HEK293 (cell line): ENCODE data around the gene ITGB2.

Source experiments
- CTCF ChIA-PET: fragments of 350-600 bp; formaldehyde crosslinking; extraction: SDS; loops from one replicate; lab custom pipeline; 2021; ENCODE audit warnings: antibody characterized with exemption; lab: Yijun Ruan, JAX
- POLR2A ChIA-PET: fragments of 300-600 bp; formaldehyde crosslinking; extraction: SDS; loops from one replicate; lab custom pipeline; 2020; ENCODE audit warnings: antibody characterized with exemption, inconsistent platforms; lab: Yijun Ruan, JAX
- H3K27ac ChIP-seq: fragments of 200-500 bp; sonication (Bioruptor generic); 2 replicates; pipeline ENCODE4 v1.5.1; 2014; ENCODE audit warnings: low read depth, low read length, control low read depth, inconsistent platforms; ENCODE audit errors: extremely low read depth
- H3K36me3 ChIP-seq, 2 experiments: fragments of 200-500 bp in 1 of 2; sonication (Bioruptor generic) in 1 of 2; 1 replicate in 1 of 2; 2 replicates in 1 of 2; pipeline ENCODE4 v1.5.1; 2014 to 2017; ENCODE audit warnings: inconsistent platforms in 2 of 2, low read length in 2 of 2; ENCODE audit not compliant: control insufficient read depth in 2 of 2, insufficient read depth in 1 of 2
- H3K4me1 ChIP-seq: fragments of 200-500 bp; sonication (Bioruptor generic); 2 replicates; pipeline ENCODE4 v1.5.1; 2014; ENCODE audit warnings: mild to moderate bottlenecking, low read length, inconsistent platforms; ENCODE audit not compliant: control insufficient read depth, insufficient read depth
- H3K4me3 ChIP-seq: 2 replicates; pipeline ENCODE4 v1.5.1; 2011; ENCODE audit warnings: low read depth, mild to moderate bottlenecking, control low read depth, low read length, moderate library complexity
- H3K9me3 ChIP-seq: fragments of 200-500 bp; sonication (Bioruptor generic); 2 replicates; pipeline ENCODE4 v1.5.1; 2014; ENCODE audit warnings: low read depth, low read length, inconsistent platforms; ENCODE audit not compliant: control insufficient read depth, insufficient read depth
- BCL11B ChIP-seq: fragments of 450-650 bp; formaldehyde crosslinking; IDR thresholded peaks from 2 replicates; pipeline ENCODE4 v1.5.1; 2016; ENCODE audit warnings: low read depth, missing biosample characterization, missing genetic modification characterization
- EGR2 ChIP-seq: fragments of 450-650 bp; formaldehyde crosslinking; IDR thresholded peaks from 2 replicates; pipeline ENCODE4 v1.5.1; 2016; ENCODE audit warnings: low read depth, missing biosample characterization, missing genetic modification characterization
- GLI2 ChIP-seq: fragments of 450-650 bp; formaldehyde crosslinking; IDR thresholded peaks from 2 replicates; pipeline ENCODE4; 2017; ENCODE audit warnings: missing biosample characterization, missing genetic modification characterization, low read depth, borderline replicate concordance
- KLF1 ChIP-seq: fragments of 450-650 bp; formaldehyde crosslinking; IDR thresholded peaks from 2 replicates; pipeline ENCODE4 v1.5.1; 2016; ENCODE audit warnings: missing biosample characterization, missing genetic modification characterization
- KLF10 ChIP-seq: fragments of 450-650 bp; IDR thresholded peaks from 2 replicates; pipeline ENCODE4 v1.5.1; 2018; ENCODE audit warnings: missing biosample characterization, mild to moderate bottlenecking, missing genetic modification characterization
- ZFHX2 ChIP-seq: fragments of 450-650 bp; formaldehyde crosslinking; conservative IDR thresholded peaks from 2 replicates; pipeline ENCODE4 v1.5.1; 2016; ENCODE audit warnings: missing biosample characterization, missing genetic modification characterization
- ZNF155 ChIP-seq: fragments of 450-650 bp; formaldehyde crosslinking; IDR thresholded peaks from 2 replicates; pipeline ENCODE4 v1.5.1; 2016; ENCODE audit warnings: missing biosample characterization, missing genetic modification characterization
- ZNF16 ChIP-seq: fragments of 450-650 bp; formaldehyde crosslinking; IDR thresholded peaks from 2 replicates; pipeline ENCODE4 v1.5.1; 2016; ENCODE audit warnings: low read depth, missing biosample characterization, missing genetic modification characterization
- ZNF335 ChIP-seq: fragments of 450-650 bp; formaldehyde crosslinking; conservative IDR thresholded peaks from 2 replicates; pipeline ENCODE4 v1.5.1; 2016; ENCODE audit warnings: missing biosample characterization, missing genetic modification characterization
- ZNF670 ChIP-seq: fragments of 450-650 bp; formaldehyde crosslinking; IDR thresholded peaks from 2 replicates; pipeline ENCODE4 v1.5.1; 2016; ENCODE audit warnings: missing biosample characterization, missing genetic modification characterization, low read depth
- ZNF777 ChIP-seq: fragments of 450-650 bp; formaldehyde crosslinking; IDR thresholded peaks from 2 replicates; pipeline ENCODE4 v1.5.1; 2017; ENCODE audit warnings: missing biosample characterization, missing genetic modification characterization, borderline replicate concordance
- TF ChIP-seq, protein P1 (sequence below): fragments of 450-650 bp; formaldehyde crosslinking; IDR thresholded peaks from 2 replicates; pipeline ENCODE4 v1.5.1; 2016; ENCODE audit warnings: missing biosample characterization, missing genetic modification characterization
- TF ChIP-seq, protein P2 (sequence below): fragments of 450-650 bp; formaldehyde crosslinking; IDR thresholded peaks from 2 replicates; pipeline ENCODE4 v1.5.1; 2017; ENCODE audit warnings: missing biosample characterization, missing genetic modification characterization
- TF ChIP-seq, protein P3 (sequence below): fragments of 450-650 bp; formaldehyde crosslinking; IDR thresholded peaks from 2 replicates; pipeline ENCODE4 v1.5.1; 2016; ENCODE audit warnings: missing biosample characterization, missing genetic modification characterization
- TF ChIP-seq, protein P4 (sequence below): fragments of 450-650 bp; formaldehyde crosslinking; IDR thresholded peaks from 2 replicates; pipeline ENCODE4 v1.5.1; 2016; ENCODE audit warnings: missing biosample characterization, missing genetic modification characterization, low read depth

Gene ITGB2

DNA sequence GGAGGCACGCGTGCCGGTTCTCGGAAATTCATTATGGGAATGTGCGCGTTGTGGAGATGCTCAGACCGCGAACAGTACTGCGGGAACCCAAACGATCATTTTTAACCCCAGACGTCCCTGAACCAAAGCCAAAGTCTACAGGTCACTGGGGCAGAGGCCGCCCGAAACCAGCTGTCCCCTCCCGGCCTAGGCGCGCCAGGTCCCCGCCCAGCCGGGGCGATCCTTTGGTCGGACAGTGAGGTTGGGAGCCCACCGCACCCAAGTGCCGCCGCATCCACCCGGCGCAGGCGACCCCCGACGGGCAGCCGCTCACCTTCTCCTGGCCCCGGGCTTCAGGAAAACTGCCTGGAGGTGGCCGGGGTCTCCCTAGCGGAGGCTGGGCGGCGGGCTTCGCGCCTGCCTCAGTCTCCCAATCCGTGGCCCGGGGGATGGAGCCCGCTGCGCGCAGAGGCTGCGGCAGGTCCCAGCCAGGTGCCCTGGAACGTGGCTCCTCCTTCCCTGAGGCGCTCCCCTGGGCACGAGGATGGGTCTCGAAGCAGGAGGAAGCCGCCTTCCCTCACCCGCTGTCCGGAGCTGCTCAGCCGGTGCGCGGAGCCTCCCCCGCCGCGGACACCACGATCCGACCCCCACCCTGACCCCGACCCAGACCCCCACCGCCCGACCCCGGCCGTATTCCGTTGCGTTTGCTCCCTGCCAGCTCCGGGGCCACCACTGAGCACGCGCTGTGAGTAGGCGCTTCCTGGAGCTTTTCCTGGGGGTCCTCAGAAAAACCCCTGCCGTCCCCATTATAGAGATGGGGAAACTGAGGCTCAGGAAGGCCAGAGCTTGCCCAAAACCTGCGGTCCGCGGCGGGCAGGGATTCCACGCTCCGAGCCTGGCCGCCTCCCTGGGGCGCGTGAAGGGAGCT is 11.1 kb upstream of the ITGB2 start:
- POLR2A ChIA-PET, result interaction anchor here (0.7 to 1.1 kb wide), 3 partner anchors 15 to 130 kb away, joined by 4 to 8 read pairs (median 5); partner anchors contain the start of genes PTTG1IP and UBE2G2
- H3K9me3 ChIP-seq, result no peaks in the 10 kb centered on the region
- CTCF ChIA-PET, result interaction anchor here (0.6 to 3.1 kb wide), 12 partner anchors 35 to 421 kb away, joined by 3 to 21 read pairs (median 4); partner anchors contain the start of gene UBE2G2
- peak overlapping the region; percentile 19 for H3K4me3 ChIP-seq
- no peak overlapping the region; the same call in 1 of the 2 replicates for H3K27ac ChIP-seq
- H3K4me1 ChIP-seq, result 0 out of 2 replicates have a peak, but pooled peaks cover 5% of the 10 kb centered on the region
- peaks cover 0 to 17% of the 10 kb centered on the region in 2 experiments; a peak in 1 of 3 replicates for H3K36me3 ChIP-seq
- TF ChIP-seq ZNF670, result no peak
- TF ChIP-seq ZNF335 (tag by site-specific recombination), result peak; percentile 45; the same call in 1 of the 2 replicates
- no peak for TF ChIP-seq ZNF16 (tag by site-specific recombination)

DNA sequence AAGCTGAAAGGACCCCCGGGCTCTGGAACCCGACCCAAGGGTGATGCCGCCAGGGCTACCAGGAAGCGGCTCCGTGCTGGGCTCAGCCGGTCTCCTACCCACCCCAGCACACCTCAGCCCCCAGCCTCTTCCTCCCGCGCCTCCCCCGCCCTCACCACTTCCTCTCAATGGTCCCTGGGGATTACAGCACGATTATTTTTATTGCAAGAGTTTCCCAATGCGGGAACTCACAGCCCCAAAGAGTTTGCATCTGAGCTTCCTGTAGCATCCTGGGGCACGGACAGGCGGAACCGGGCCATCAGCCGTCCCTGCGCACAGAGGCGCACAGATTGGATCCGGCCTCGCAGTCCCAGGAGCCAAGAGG is 10.4 kb upstream of the ITGB2 start:
- POLR2A ChIA-PET, result interaction anchor here (1.0 kb wide), 1 partner anchor 57 kb away, joined by 3 read pairs; the partner anchor contains the start of gene PTTG1IP
- no peak overlapping the region for H3K4me3 ChIP-seq

DNA sequence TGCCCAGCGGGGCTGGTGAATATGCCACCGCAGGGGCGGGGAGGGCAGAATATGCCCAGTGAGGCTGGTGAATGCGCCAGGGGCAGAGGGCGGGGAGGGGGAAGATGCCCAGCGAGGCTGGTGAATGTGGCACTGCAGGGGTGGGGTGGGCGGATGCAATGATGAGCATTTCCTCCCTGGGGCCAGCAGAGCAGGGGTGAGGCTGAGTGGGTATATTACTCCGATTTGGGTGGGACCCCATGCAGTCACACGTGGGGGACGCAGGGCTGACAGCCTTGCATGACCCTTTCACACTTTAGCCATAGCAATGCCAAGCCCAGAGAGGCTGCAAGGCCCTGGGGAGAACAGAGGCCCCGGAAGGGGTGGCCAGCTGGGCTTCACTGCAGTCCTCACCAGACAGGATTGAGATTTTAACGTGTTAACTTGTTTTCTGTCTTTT is 9.9 kb upstream of the ITGB2 start:
- CTCF ChIA-PET, result interaction anchor here (1.1 to 2.6 kb wide), 2 partner anchors 130 to 198 kb away, joined by 3 to 21 read pairs; partner anchors contain the start of gene UBE2G2
- POLR2A ChIA-PET, result interaction anchor here (1.0 kb wide), 1 partner anchor 57 kb away, joined by 3 read pairs; the partner anchor contains the start of gene PTTG1IP
- 0 out of 2 replicates have a peak, but pooled peaks cover 5% of the 10 kb centered on the region for H3K4me1 ChIP-seq
- H3K27ac ChIP-seq, result no peak overlapping the region
- H3K4me3 ChIP-seq, result no peak overlapping the region
- H3K9me3 ChIP-seq, result no peaks in the 10 kb centered on the region
- TF ChIP-seq EGR2 (tag by site-specific recombination) (peak; percentile 39; the same call in 1 of the 2 replicates), GLI2 (no peak), ZNF777 (tag by site-specific recombination) (no peak), KLF1 (tag by site-specific recombination) (peak; percentile 41), ZNF670 (no peak), BCL11B (no peak), ZFHX2 (tag by site-specific recombination) (peak; percentile 40)
- TF ChIP-seq, protein P1, sequence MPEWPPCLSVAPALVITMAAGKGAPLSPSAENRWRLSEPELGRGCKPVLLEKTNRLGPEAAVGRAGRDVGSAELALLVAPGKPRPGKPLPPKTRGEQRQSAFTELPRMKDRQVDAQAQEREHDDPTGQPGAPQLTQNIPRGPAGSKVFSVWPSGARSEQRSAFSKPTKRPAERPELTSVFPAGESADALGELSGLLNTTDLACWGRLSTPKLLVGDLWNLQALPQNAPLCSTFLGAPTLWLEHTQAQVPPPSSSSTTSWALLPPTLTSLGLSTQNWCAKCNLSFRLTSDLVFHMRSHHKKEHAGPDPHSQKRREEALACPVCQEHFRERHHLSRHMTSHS (tag by site-specific recombination), result no peak
- TF ChIP-seq, protein P2, sequence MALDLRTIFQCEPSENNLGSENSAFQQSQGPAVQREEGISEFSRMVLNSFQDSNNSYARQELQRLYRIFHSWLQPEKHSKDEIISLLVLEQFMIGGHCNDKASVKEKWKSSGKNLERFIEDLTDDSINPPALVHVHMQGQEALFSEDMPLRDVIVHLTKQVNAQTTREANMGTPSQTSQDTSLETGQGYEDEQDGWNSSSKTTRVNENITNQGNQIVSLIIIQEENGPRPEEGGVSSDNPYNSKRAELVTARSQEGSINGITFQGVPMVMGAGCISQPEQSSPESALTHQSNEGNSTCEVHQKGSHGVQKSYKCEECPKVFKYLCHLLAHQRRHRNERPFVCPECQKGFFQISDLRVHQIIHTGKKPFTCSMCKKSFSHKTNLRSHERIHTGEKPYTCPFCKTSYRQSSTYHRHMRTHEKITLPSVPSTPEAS, result no peak
- TF ChIP-seq, all 188 proteins: peak for 3
- peaks cover 0 to 17% of the 10 kb centered on the region in 2 experiments; a peak in 1 of 3 replicates for H3K36me3 ChIP-seq

More for the DNA sequence above, 10.4 kb upstream of the ITGB2 start:
- Histone ChIP-seq H3K36me3 (peaks cover 0 to 17% of the 10 kb centered on the region in 2 experiments; a peak in 1 of 3 replicates), H3K9me3 (no peaks in the 10 kb centered on the region)
- TF ChIP-seq ZNF777 (tag by site-specific recombination) (no peak), EGR2 (tag by site-specific recombination) (peak; percentile 42; the same call in 1 of the 2 replicates), ZFHX2 (tag by site-specific recombination) (peak; percentile 32; the same call in 1 of the 2 replicates), KLF10 (no peak), ZNF155 (tag by site-specific recombination) (no peak)
- TF ChIP-seq, protein P3, sequence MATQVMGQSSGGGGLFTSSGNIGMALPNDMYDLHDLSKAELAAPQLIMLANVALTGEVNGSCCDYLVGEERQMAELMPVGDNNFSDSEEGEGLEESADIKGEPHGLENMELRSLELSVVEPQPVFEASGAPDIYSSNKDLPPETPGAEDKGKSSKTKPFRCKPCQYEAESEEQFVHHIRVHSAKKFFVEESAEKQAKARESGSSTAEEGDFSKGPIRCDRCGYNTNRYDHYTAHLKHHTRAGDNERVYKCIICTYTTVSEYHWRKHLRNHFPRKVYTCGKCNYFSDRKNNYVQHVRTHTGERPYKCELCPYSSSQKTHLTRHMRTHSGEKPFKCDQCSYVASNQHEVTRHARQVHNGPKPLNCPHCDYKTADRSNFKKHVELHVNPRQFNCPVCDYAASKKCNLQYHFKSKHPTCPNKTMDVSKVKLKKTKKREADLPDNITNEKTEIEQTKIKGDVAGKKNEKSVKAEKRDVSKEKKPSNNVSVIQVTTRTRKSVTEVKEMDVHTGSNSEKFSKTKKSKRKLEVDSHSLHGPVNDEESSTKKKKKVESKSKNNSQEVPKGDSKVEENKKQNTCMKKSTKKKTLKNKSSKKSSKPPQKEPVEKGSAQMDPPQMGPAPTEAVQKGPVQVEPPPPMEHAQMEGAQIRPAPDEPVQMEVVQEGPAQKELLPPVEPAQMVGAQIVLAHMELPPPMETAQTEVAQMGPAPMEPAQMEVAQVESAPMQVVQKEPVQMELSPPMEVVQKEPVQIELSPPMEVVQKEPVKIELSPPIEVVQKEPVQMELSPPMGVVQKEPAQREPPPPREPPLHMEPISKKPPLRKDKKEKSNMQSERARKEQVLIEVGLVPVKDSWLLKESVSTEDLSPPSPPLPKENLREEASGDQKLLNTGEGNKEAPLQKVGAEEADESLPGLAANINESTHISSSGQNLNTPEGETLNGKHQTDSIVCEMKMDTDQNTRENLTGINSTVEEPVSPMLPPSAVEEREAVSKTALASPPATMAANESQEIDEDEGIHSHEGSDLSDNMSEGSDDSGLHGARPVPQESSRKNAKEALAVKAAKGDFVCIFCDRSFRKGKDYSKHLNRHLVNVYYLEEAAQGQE, result no peak
- TF ChIP-seq, protein P4, sequence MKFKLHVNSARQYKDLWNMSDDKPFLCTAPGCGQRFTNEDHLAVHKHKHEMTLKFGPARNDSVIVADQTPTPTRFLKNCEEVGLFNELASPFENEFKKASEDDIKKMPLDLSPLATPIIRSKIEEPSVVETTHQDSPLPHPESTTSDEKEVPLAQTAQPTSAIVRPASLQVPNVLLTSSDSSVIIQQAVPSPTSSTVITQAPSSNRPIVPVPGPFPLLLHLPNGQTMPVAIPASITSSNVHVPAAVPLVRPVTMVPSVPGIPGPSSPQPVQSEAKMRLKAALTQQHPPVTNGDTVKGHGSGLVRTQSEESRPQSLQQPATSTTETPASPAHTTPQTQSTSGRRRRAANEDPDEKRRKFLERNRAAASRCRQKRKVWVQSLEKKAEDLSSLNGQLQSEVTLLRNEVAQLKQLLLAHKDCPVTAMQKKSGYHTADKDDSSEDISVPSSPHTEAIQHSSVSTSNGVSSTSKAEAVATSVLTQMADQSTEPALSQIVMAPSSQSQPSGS, result no peak
- TF ChIP-seq, all 188 proteins: peak for 2
- 0 out of 2 replicates have a peak, but pooled peaks cover 5% of the 10 kb centered on the region for H3K4me1 ChIP-seq
- CTCF ChIA-PET, result interaction anchor here (0.6 to 2.6 kb wide), 4 partner anchors 130 to 314 kb away, joined by 3 to 21 read pairs (median 4); partner anchors contain the start of gene UBE2G2
- H3K27ac ChIP-seq, result no peak overlapping the region
